Gastroesophageal sphincter (tissue), 4 donors: Measurements from ENCODE around the gene PLCB1. TPM values are rescaled to one million over a fixed set of nuclear protein-coding genes. Genes with fewer than 3 reads are reported as not detected.

Experiments
- ATAC-seq: fragments of 150-250 bp; one replicate; pipeline ENCODE4 v1.9.1; 2016; ENCODE audit warnings: mild to moderate bottlenecking, moderate library complexity
- H3K27ac ChIP-seq, 4 donors: fragments of 200-600 bp; sonication (generic) in 3 of 4; 1 replicate in 3 of 4; 2 replicates in 1 of 4; pipeline ENCODE4 v1.5.1; 2016 to 2019
- H3K27me3 ChIP-seq: fragments of 200-600 bp; sonication (generic); one replicate; pipeline ENCODE4 v1.5.1; 2019
- H3K36me3 ChIP-seq, 2 donors: fragments of 200-600 bp; sonication (generic); one replicate each; pipeline ENCODE4 v1.5.1; 2019; ENCODE audit warnings: control low read depth in 1 of 2
- H3K4me1 ChIP-seq, 3 donors: fragments of 200-600 bp; sonication (generic); 1 replicate in 2 of 3; 2 replicates in 1 of 3; pipeline ENCODE4 v1.5.1; 2016 to 2019; ENCODE audit warnings: control low read depth in 2 of 3
- H3K4me3 ChIP-seq, 2 donors: fragments of 200-600 bp; sonication (generic); one replicate each; pipeline ENCODE4 v1.5.1; 2019; ENCODE audit warnings: mild to moderate bottlenecking in 1 of 2, moderate library complexity in 1 of 2
- H3K9me3 ChIP-seq, 3 donors: fragments of 200-600 bp; sonication (generic); one replicate each; pipeline ENCODE4 v1.5.1; 2017 to 2019; ENCODE audit warnings: control low read depth in 2 of 3
- EP300 ChIP-seq: sonication (generic); formaldehyde crosslinking; IDR thresholded peaks from one replicate; pipeline ENCODE4 v1.6.1; 2017; ENCODE audit warnings: antibody characterized with exemption, mild to moderate bottlenecking
- POLR2A ChIP-seq, 2 donors: fragments of 450-650 bp; IDR thresholded peaks; one replicate each; pipeline ENCODE4 v1.6.1; 2017; ENCODE audit warnings: antibody characterized with exemption in 2 of 2, mild to moderate bottlenecking in 2 of 2, moderate library complexity in 1 of 2
- POLR2AphosphoS5 ChIP-seq: sonication (generic); formaldehyde crosslinking; IDR thresholded peaks from one replicate; pipeline ENCODE4 v1.6.1; 2017; ENCODE audit warnings: antibody characterized with exemption
- WGBS, 2 donors: methylation state at CpG; one replicate each; pipeline ENCODE4 v1.1.5; 2018; ENCODE audit warnings: low coverage in 1 of 2; 5-methylcytosine and 5-hydroxymethylcytosine counted together
- total RNA-seq, 4 donors: library from RNA; depleted of rRNA; stranded (reverse); fragments of >200 nt; gene quantifications; one replicate each; pipeline ENCODE4 v1.1.0, GENCODE V29; 2016
- TF ChIP-seq, protein P1 (sequence below), 4 experiments: fragments of 200-600 bp in 2 of 4; fragments of 450-650 bp in 2 of 4; sonication (generic) in 1 of 4; IDR thresholded peaks; one replicate each; pipeline ENCODE4 v1.5.1; 2017 to 2019; ENCODE audit warnings: antibody characterized with exemption in 4 of 4, mild to moderate bottlenecking in 2 of 4, moderate library complexity in 2 of 4

Gene PLCB1
- total RNA-seq, 4 donors from 2014 or later, result 60.8 to 104 (median 69.0) TPM

DNA sequence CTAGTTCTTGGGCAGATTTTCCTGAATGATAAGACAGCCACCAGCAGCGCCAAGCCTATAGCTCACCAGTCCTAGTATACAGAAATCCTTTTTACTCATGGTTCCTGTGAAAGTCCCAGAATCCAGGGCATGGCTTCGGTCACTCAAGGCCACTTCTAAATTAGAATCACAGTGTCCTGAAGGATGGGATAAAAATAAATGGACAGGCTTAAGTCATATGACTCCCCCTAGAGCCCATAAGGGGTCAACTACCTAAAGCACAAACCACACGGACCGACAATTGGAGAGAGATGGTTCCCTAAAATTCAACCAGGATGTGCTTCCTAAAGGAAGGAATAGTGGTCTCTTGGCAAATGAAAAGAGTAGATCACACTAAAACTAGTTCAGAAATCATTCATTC, 532.7 kb downstream of the PLCB1 start:
- Histone ChIP-seq H3K9me3 (no peaks in the 10 kb centered on the region), H3K27me3 (no peaks in the 10 kb centered on the region), H3K4me1 (peaks cover 0 to 8% (median 0%) of the 10 kb centered on the region in 3 donors), H3K36me3 (peaks cover 0 to 24% of the 10 kb centered on the region in 2 donors), H3K4me3 (no peak overlapping the region), H3K27ac (no peak overlapping the region)
- no peak for TF ChIP-seq POLR2A (IDR thresholded peaks at IDR 0.05)
- no peak for TF ChIP-seq EP300
- TF ChIP-seq, protein P1, sequence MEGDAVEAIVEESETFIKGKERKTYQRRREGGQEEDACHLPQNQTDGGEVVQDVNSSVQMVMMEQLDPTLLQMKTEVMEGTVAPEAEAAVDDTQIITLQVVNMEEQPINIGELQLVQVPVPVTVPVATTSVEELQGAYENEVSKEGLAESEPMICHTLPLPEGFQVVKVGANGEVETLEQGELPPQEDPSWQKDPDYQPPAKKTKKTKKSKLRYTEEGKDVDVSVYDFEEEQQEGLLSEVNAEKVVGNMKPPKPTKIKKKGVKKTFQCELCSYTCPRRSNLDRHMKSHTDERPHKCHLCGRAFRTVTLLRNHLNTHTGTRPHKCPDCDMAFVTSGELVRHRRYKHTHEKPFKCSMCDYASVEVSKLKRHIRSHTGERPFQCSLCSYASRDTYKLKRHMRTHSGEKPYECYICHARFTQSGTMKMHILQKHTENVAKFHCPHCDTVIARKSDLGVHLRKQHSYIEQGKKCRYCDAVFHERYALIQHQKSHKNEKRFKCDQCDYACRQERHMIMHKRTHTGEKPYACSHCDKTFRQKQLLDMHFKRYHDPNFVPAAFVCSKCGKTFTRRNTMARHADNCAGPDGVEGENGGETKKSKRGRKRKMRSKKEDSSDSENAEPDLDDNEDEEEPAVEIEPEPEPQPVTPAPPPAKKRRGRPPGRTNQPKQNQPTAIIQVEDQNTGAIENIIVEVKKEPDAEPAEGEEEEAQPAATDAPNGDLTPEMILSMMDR (IDR thresholded peaks at IDR 0.05), result no peak
- TF ChIP-seq POLR2AphosphoS5, result no peak
- ATAC-seq, result no peak
- WGBS, 2 donors, result 81 to 88% methylated on average over 2 to 4 of the region's 4 CpGs

DNA sequence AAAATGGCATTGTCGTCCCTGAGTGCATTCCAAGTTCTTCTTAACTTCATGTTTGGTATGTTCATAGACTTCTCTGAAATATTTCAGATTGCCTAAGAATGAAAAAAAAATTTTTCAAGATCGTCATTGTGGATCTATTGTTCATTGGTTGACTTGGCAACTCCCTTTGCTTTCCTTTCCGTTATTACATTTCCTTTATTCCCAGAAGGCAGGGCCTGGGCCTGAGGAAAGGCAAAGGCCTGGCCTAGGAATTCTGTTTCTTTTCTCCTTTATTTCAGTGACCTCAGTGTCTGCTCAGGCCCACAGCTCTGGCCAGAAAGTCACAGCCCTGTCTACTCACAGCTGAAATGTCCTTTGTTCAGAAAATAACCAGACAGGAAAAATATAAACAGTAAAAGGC, 535.2 kb downstream of the PLCB1 start:
- Histone ChIP-seq H3K27ac (peak overlapping the region in 3 of 4 donors; percentile 34 to 65 (median 44)), H3K36me3 (peaks cover 0 to 19% of the 10 kb centered on the region in 2 donors), H3K4me1 (peaks cover 0 to 14% (median 0%) of the 10 kb centered on the region in 3 donors), H3K4me3 (no peak overlapping the region), H3K9me3 (no peaks in the 10 kb centered on the region), H3K27me3 (no peaks in the 10 kb centered on the region)
- TF ChIP-seq EP300, result no peak
- TF ChIP-seq POLR2A (IDR thresholded peaks at IDR 0.05), result no peak
- TF ChIP-seq, protein P1 (IDR thresholded peaks at IDR 0.05), result no peak
- no peak for TF ChIP-seq POLR2AphosphoS5
- WGBS, 2 donors, result 52 to 63% methylated on average over 3 of the region's 3 CpGs
- ATAC-seq, result peak; percentile 80

DNA sequence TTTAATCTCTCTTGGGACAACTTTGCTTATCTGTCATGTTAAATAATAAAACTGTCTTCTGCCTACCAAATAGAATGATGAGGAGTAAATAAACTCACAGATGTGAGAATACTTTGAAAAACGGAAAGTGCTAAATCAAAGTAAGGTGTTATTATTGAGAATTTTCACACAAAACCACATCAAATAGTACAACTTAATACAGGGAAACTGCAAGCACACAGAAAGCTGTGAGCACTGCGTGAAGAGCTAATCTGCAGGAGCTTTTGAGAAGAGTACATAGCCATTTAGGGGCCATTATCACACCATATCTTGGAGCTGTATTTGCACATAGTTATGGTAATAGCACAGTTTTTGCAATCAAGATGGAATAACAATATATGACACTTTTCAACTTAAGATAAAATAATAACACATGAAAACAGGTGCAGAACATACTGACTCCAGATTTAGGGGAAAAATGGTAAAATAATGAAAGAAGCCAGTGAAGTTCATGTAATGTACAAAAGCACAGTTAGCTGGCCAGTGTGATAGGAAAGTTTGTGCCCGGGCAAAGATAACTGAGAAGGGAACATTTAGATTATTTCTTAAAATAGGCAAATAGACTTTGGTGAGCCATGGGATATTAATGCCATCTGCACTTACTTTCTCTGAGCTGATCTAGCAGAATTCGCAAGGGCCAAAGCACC, 538.3 kb downstream of the PLCB1 start:
- peaks cover 0 to 14% (median 0%) of the 10 kb centered on the region in 3 donors for H3K4me1 ChIP-seq
- no peak for TF ChIP-seq POLR2AphosphoS5
- TF ChIP-seq, protein P1 (IDR thresholded peaks at IDR 0.05), result no peak
- no peak for TF ChIP-seq POLR2A (IDR thresholded peaks at IDR 0.05)
- no peak for TF ChIP-seq EP300
- no peaks in the 10 kb centered on the region for H3K9me3 ChIP-seq
- no peaks in the 10 kb centered on the region for H3K27me3 ChIP-seq
- peaks cover 0 to 27% of the 10 kb centered on the region in 2 donors for H3K36me3 ChIP-seq
- no peak overlapping the region for H3K27ac ChIP-seq
- WGBS, 2 donors, result 63 to 95% methylated on average over 4 of the region's 4 CpGs
- no peak overlapping the region for H3K4me3 ChIP-seq
- ATAC-seq, result no peak

DNA sequence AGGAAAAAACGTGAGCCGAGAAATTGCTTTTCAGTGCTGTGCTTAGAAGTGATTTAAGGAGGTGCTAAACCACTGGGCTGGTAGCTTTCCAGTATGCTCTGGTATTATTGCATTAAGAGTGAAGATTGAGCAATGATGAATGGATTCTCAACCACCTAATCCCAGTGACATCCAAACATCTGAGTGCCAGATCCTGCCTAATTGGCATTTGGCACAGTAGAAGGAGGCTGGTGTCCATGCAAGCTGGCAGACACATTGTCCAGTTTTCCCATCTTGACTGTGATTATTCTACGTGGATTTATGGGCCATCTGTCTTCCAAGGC, 538.8 kb downstream of the PLCB1 start:
- ATAC-seq, result no peak
- WGBS, 2 donors, result 42 to 63% methylated on average over 3 of the region's 3 CpGs
- H3K9me3 ChIP-seq, result no peaks in the 10 kb centered on the region
- H3K4me1 ChIP-seq, result peaks cover 0 to 14% (median 0%) of the 10 kb centered on the region in 3 donors
- H3K27ac ChIP-seq, result no peak overlapping the region
- H3K36me3 ChIP-seq, result peaks cover 0 to 31% of the 10 kb centered on the region in 2 donors
- H3K4me3 ChIP-seq, result no peak overlapping the region
- TF ChIP-seq, protein P1 (IDR thresholded peaks at IDR 0.05), result no peak
- TF ChIP-seq POLR2AphosphoS5, result peak; percentile 9
- H3K27me3 ChIP-seq, result no peaks in the 10 kb centered on the region

DNA sequence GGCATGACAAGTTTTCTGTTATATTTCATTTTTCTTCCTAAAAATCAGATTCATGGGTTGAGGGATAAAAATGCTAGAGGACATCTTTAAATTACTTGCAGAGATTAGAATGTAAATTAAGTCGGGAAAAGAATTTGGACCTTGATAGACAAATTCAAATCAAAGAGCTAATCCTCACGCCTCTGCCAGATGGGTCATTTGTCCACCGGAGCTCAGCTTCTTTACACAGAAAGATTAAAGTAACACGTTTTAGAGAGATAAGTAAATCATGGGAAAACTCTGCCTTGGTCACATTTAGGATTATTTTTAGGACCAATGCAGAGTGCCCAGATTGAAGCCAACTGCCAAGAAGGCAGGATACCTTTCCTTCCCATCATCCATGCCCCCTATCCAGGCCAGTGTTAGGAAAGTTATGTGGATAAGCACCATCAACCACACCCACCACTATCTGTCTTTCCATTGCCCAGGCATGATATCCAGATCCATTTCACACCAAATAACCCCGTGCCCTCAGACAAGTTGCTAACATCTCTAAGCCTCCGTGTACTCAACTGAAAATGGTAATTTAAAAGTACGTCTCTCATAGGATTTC, 539.4 kb downstream of the PLCB1 start:
- 54 to 82% methylated on average over 6 to 7 of the region's 7 CpGs for WGBS, 2 donors
- Histone ChIP-seq H3K4me1 (peaks cover 0 to 14% (median 0%) of the 10 kb centered on the region in 3 donors), H3K27ac (no peak overlapping the region), H3K9me3 (no peaks in the 10 kb centered on the region), H3K36me3 (peaks cover 0 to 31% of the 10 kb centered on the region in 2 donors), H3K27me3 (no peaks in the 10 kb centered on the region), H3K4me3 (no peak overlapping the region)
- TF ChIP-seq POLR2AphosphoS5 (no peak), POLR2A (IDR thresholded peaks at IDR 0.05) (no peak), EP300 (no peak)
- TF ChIP-seq, protein P1 (IDR thresholded peaks at IDR 0.05), result no peak
- no peak for ATAC-seq
